Lower lobe of right lung (tissue), 2 donors: ENCODE results near the gene OGA. TPM values are rescaled to one million over a fixed set of nuclear protein-coding genes. Genes with fewer than 3 reads are reported as not detected.
A peak's percentile ranks its signal among the peaks of the same experiment; 100 is the strongest.

Experiments used
- ATAC-seq, 2 donors: fragments of 200-7000 bp; cut with Tn5 transposase; one replicate each; pipeline ENCODE4 v1.9.1; 2020 to 2022; ENCODE audit warnings: mild to moderate bottlenecking in 2 of 2, moderate library complexity in 2 of 2
- DNase-seq: peaks from one replicate; pipeline ENCODE4 v3.0.0-alpha.2; 2020
- H3K27ac ChIP-seq: fragments of 200-600 bp; one replicate; pipeline ENCODE4 v1.8.0; 2022
- H3K27me3 ChIP-seq: fragments of 200-600 bp; one replicate; pipeline ENCODE4 v1.8.0; 2022; ENCODE audit warnings: low read depth
- H3K36me3 ChIP-seq: fragments of 200-600 bp; one replicate; pipeline ENCODE4 v1.8.0; 2022; ENCODE audit warnings: mild to moderate bottlenecking
- H3K4me1 ChIP-seq: fragments of 200-600 bp; one replicate; pipeline ENCODE4 v1.8.0; 2022
- H3K4me3 ChIP-seq: fragments of 200-600 bp; one replicate; pipeline ENCODE4 v1.8.0; 2022; ENCODE audit warnings: mild to moderate bottlenecking
- H3K9me3 ChIP-seq: fragments of 200-600 bp; one replicate; pipeline ENCODE4 v1.8.0; 2022
- intact Hi-C: fragments of 100-400 bp; cut with DNase I; formaldehyde crosslinking; loops from one replicate; pipeline ENCODE4 v1.11.0; 2022
- total RNA-seq: library from RNA; stranded (reverse); fragmentation: NEBNext Ultra II Directional; extraction: Animal tissue kit (Norgen Biotek cat#: 25700); gene quantifications from one replicate; pipeline ENCODE4 v1.2.1, GENCODE V29; 2021
- TF ChIP-seq, protein P1 (sequence below): fragments of 200-600 bp; IDR thresholded peaks from one replicate; pipeline ENCODE4 v1.8.0; 2022; ENCODE audit warnings: antibody characterized with exemption, mild to moderate bottlenecking
- donor health status: DM: no; HTN: yes; CAD: no; lungs with severe emphysema.

OGA gene
- total RNA-seq, 1 donor from 2014 or later: 113 TPM

GRCh38 chr10:101856626-101857025, 38.4 kb upstream of the OGA start:
- H3K27me3 ChIP-seq: no peaks in the 10 kb centered on the region
- H3K9me3 ChIP-seq: peaks cover 7% of the 10 kb centered on the region
- H3K4me1 ChIP-seq: peaks cover 4% of the 10 kb centered on the region
- intact Hi-C loops: no loop called here
- TF ChIP-seq, protein P1, sequence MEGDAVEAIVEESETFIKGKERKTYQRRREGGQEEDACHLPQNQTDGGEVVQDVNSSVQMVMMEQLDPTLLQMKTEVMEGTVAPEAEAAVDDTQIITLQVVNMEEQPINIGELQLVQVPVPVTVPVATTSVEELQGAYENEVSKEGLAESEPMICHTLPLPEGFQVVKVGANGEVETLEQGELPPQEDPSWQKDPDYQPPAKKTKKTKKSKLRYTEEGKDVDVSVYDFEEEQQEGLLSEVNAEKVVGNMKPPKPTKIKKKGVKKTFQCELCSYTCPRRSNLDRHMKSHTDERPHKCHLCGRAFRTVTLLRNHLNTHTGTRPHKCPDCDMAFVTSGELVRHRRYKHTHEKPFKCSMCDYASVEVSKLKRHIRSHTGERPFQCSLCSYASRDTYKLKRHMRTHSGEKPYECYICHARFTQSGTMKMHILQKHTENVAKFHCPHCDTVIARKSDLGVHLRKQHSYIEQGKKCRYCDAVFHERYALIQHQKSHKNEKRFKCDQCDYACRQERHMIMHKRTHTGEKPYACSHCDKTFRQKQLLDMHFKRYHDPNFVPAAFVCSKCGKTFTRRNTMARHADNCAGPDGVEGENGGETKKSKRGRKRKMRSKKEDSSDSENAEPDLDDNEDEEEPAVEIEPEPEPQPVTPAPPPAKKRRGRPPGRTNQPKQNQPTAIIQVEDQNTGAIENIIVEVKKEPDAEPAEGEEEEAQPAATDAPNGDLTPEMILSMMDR: no peak
- H3K4me3 ChIP-seq: no peak overlapping the region
- ATAC-seq (no peak), DNase-seq (no peak)
- no peak overlapping the region for H3K27ac ChIP-seq
- peaks cover 4% of the 10 kb centered on the region for H3K36me3 ChIP-seq

GRCh38 chr10:101851411-101852116, 33.3 kb upstream of the OGA start:
- H3K9me3 ChIP-seq: no peaks in the 10 kb centered on the region
- TF ChIP-seq, protein P1: no peak
- intact Hi-C loops: no loop called here
- DNase-seq (no peak), ATAC-seq (no peak)
- H3K4me1 ChIP-seq: peaks cover 23% of the 10 kb centered on the region
- H3K27ac ChIP-seq: no peak overlapping the region
- H3K36me3 ChIP-seq: peaks cover 36% of the 10 kb centered on the region
- H3K4me3 ChIP-seq: no peak overlapping the region
- no peaks in the 10 kb centered on the region for H3K27me3 ChIP-seq

DNA sequence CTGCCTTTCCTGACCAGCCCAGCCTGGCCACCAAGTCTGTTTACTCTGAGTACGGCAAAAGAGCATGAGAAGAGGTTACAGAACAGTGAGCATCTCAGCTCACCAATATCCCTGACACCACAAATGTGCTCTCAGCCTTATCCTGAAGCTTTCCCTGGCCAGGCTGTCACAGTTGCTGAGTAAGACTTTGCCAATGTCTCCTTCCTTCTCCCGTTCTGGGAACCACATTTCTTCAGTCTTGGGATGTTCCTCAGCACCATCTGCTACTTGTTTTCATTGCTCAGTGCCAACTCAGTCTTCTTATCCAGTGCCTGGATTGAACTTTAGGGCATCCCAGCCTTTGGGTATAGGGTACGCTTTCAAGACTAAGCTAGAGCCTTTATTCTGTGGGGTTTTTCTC, 32.5 kb upstream of the OGA start:
- DNase-seq: no peak
- ATAC-seq: no peak
- TF ChIP-seq, protein P1: no peak
- no peaks in the 10 kb centered on the region for H3K27me3 ChIP-seq
- peaks cover 44% of the 10 kb centered on the region for H3K36me3 ChIP-seq
- H3K27ac ChIP-seq: no peak overlapping the region
- H3K4me3 ChIP-seq: no peak overlapping the region
- peaks cover 23% of the 10 kb centered on the region for H3K4me1 ChIP-seq
- intact Hi-C loops: no loop called here
- H3K9me3 ChIP-seq: no peaks in the 10 kb centered on the region

GRCh38 chr10:101848894-101849351, 30.7 kb upstream of the OGA start:
- Histone ChIP-seq H3K4me1 (peaks cover 23% of the 10 kb centered on the region), H3K27me3 (no peaks in the 10 kb centered on the region), H3K4me3 (no peak overlapping the region), H3K9me3 (no peaks in the 10 kb centered on the region), H3K36me3 (peaks cover 46% of the 10 kb centered on the region), H3K27ac (peak overlapping the region; percentile 28)
- DNase-seq: peak; percentile 62
- intact Hi-C loops: no loop called here
- ATAC-seq: peak; percentile 54 to 77
- TF ChIP-seq, protein P1: no peak

- H3K4me1 ChIP-seq: peaks cover 23% of the 10 kb centered on the region
- H3K4me3 ChIP-seq: no peak overlapping the region
- intact Hi-C loops: no loop called here
- DNase-seq (peak; percentile 34), ATAC-seq (peak; percentile 41 to 66)
- H3K27ac ChIP-seq: peak overlapping the region; percentile 28
- TF ChIP-seq, protein P1: no peak
- no peaks in the 10 kb centered on the region for H3K27me3 ChIP-seq
- H3K36me3 ChIP-seq: peaks cover 46% of the 10 kb centered on the region
- no peaks in the 10 kb centered on the region for H3K9me3 ChIP-seq
Measured at GRCh38 chr10:101848408-101848807, 30.2 kb upstream of the OGA start.
